ENCODE data around the gene SPON1.

The SPON1 gene

GRCh38 chr11:14228356-14228755 lies 265.8 kb downstream of the SPON1 start:
- Histone ChIP-seq H3K27me3 (ENCODE audit: control insufficient read depth in 1 of 2, insufficient read depth in 1 of 2, low read length in 2 of 2) (peaks cover 5 to 33% of the 10 kb centered on the region in 2 experiments), H3K27ac (ENCODE audit: low read length, poor library complexity, severe bottlenecking) (no peak overlapping the region), H2AFZ (ENCODE audit: low read depth, low read length) (no peak overlapping the region), H3K4ac (ENCODE audit: low read depth in 1 of 2, low read length in 2 of 2) (no peak overlapping the region), H2AK5ac (ENCODE audit: low read length, severe bottlenecking) (no peak overlapping the region), H4K91ac (ENCODE audit: low read length) (no peak overlapping the region), H3K4me3 (ENCODE audit: insufficient read depth in 1 of 2, low read depth in 1 of 2, low read length in 2 of 2) (no peak overlapping the region), H3K14ac (ENCODE audit: low read length in 2 of 2) (no peak overlapping the region), H4K8ac (ENCODE audit: low read length) (no peak overlapping the region), H3K23ac (ENCODE audit: low read length in 2 of 2) (no peak overlapping the region), H2BK15ac (ENCODE audit: low read depth, poor library complexity, severe bottlenecking) (no peak overlapping the region), H3K9me3 (ENCODE audit: control insufficient read depth, low read length) (peaks cover 6% of the 10 kb centered on the region), H3K18ac (ENCODE audit: low read depth in 1 of 2, low read length in 2 of 2) (no peak overlapping the region), H3K4me1 (ENCODE audit: control insufficient read depth, insufficient read depth, low read depth, low read length) (no peaks in the 10 kb centered on the region), H2BK5ac (ENCODE audit: low read depth, low read length, poor library complexity, severe bottlenecking) (no peak overlapping the region), H2BK120ac (ENCODE audit: low read depth, low read length) (no peak overlapping the region), H3K79me1 (replicated peaks; ENCODE audit: low read length, poor library complexity, severe bottlenecking) (no peaks in the 10 kb centered on the region), H3K9ac (ENCODE audit: low read length) (no peak overlapping the region), H3K36me3 (ENCODE audit: control insufficient read depth in 1 of 2, insufficient read depth in 2 of 2, low read depth in 1 of 2, low read length in 2 of 2) (no peaks in the 10 kb centered on the region), H3K4me2 (ENCODE audit: low read length, poor library complexity, severe bottlenecking) (no peak overlapping the region), H2BK12ac (ENCODE audit: low read length in 2 of 2) (no peak overlapping the region)
- DNase-seq, result no peak
- WGBS, result 89% methylated on average over 2 of the region's 2 CpGs

GRCh38 chr11:14229472-14229871 lies 266.9 kb downstream of the SPON1 start:
- WGBS, result 71% methylated on average over 11 of the region's 11 CpGs
- H3K18ac ChIP-seq (ENCODE audit: low read depth in 1 of 2, low read length in 2 of 2), result no peak overlapping the region

GRCh38 chr11:14230407-14230806 lies 267.9 kb downstream of the SPON1 start:
- no peak overlapping the region for H2AFZ ChIP-seq (ENCODE audit: low read depth, low read length)
- no peak overlapping the region for H3K9ac ChIP-seq (ENCODE audit: low read length)
- 79% methylated on average over 6 of the region's 6 CpGs for WGBS
- H2BK15ac ChIP-seq (ENCODE audit: low read depth, poor library complexity, severe bottlenecking), result no peak overlapping the region
- DNase-seq, result no peak
- no peak overlapping the region for H3K14ac ChIP-seq (ENCODE audit: low read length in 2 of 2)
- H3K79me1 ChIP-seq (replicated peaks; ENCODE audit: low read length, poor library complexity, severe bottlenecking), result no peaks in the 10 kb centered on the region
- no peak overlapping the region for H2BK5ac ChIP-seq (ENCODE audit: low read depth, low read length, poor library complexity, severe bottlenecking)
- no peaks in the 10 kb centered on the region for H3K36me3 ChIP-seq (ENCODE audit: control insufficient read depth in 1 of 2, insufficient read depth in 2 of 2, low read depth in 1 of 2, low read length in 2 of 2)
- H3K23ac ChIP-seq (ENCODE audit: low read length in 2 of 2), result no peak overlapping the region
- H2BK12ac ChIP-seq (ENCODE audit: low read length in 2 of 2), result no peak overlapping the region
- no peak overlapping the region for H2AK5ac ChIP-seq (ENCODE audit: low read length, severe bottlenecking)
- no peaks in the 10 kb centered on the region for H3K4me1 ChIP-seq (ENCODE audit: control insufficient read depth, insufficient read depth, low read depth, low read length)
- H3K4me2 ChIP-seq (ENCODE audit: low read length, poor library complexity, severe bottlenecking), result no peak overlapping the region
- H4K8ac ChIP-seq (ENCODE audit: low read length), result no peak overlapping the region
- H3K18ac ChIP-seq (ENCODE audit: low read depth in 1 of 2, low read length in 2 of 2), result no peak overlapping the region
- H3K4ac ChIP-seq (ENCODE audit: low read depth in 1 of 2, low read length in 2 of 2), result no peak overlapping the region
- H3K27me3 ChIP-seq (ENCODE audit: control insufficient read depth in 1 of 2, insufficient read depth in 1 of 2, low read length in 2 of 2), result peaks cover 5 to 23% of the 10 kb centered on the region in 2 experiments
- H3K27ac ChIP-seq (ENCODE audit: low read length, poor library complexity, severe bottlenecking), result no peak overlapping the region
- no peak overlapping the region for H4K91ac ChIP-seq (ENCODE audit: low read length)
- no peak overlapping the region for H2BK120ac ChIP-seq (ENCODE audit: low read depth, low read length)
- H3K9me3 ChIP-seq (ENCODE audit: control insufficient read depth, low read length), result peaks cover 6% of the 10 kb centered on the region
- H3K4me3 ChIP-seq (ENCODE audit: insufficient read depth in 1 of 2, low read depth in 1 of 2, low read length in 2 of 2), result no peak overlapping the region

More at GRCh38 chr11:14229472-14229871, 266.9 kb downstream of the SPON1 start:
- H3K79me1 ChIP-seq (replicated peaks; ENCODE audit: low read length, poor library complexity, severe bottlenecking), result no peaks in the 10 kb centered on the region
- no peak overlapping the region for H2BK5ac ChIP-seq (ENCODE audit: low read depth, low read length, poor library complexity, severe bottlenecking)
- no peak overlapping the region for H2BK15ac ChIP-seq (ENCODE audit: low read depth, poor library complexity, severe bottlenecking)
- peaks cover 5 to 26% of the 10 kb centered on the region in 2 experiments for H3K27me3 ChIP-seq (ENCODE audit: control insufficient read depth in 1 of 2, insufficient read depth in 1 of 2, low read length in 2 of 2)
- no peak for DNase-seq
- H3K4me2 ChIP-seq (ENCODE audit: low read length, poor library complexity, severe bottlenecking), result no peak overlapping the region
- H3K9ac ChIP-seq (ENCODE audit: low read length), result no peak overlapping the region
- H4K91ac ChIP-seq (ENCODE audit: low read length), result no peak overlapping the region
- no peak overlapping the region for H3K14ac ChIP-seq (ENCODE audit: low read length in 2 of 2)
- H2AFZ ChIP-seq (ENCODE audit: low read depth, low read length), result no peak overlapping the region
- H3K23ac ChIP-seq (ENCODE audit: low read length in 2 of 2), result no peak overlapping the region
- H3K36me3 ChIP-seq (ENCODE audit: control insufficient read depth in 1 of 2, insufficient read depth in 2 of 2, low read depth in 1 of 2, low read length in 2 of 2), result no peaks in the 10 kb centered on the region
- H3K4me3 ChIP-seq (ENCODE audit: insufficient read depth in 1 of 2, low read depth in 1 of 2, low read length in 2 of 2), result no peak overlapping the region
- no peak overlapping the region for H2BK12ac ChIP-seq (ENCODE audit: low read length in 2 of 2)
- no peak overlapping the region for H2BK120ac ChIP-seq (ENCODE audit: low read depth, low read length)
- H3K4ac ChIP-seq (ENCODE audit: low read depth in 1 of 2, low read length in 2 of 2), result no peak overlapping the region
- peaks cover 6% of the 10 kb centered on the region for H3K9me3 ChIP-seq (ENCODE audit: control insufficient read depth, low read length)
- no peak overlapping the region for H3K27ac ChIP-seq (ENCODE audit: low read length, poor library complexity, severe bottlenecking)
- no peaks in the 10 kb centered on the region for H3K4me1 ChIP-seq (ENCODE audit: control insufficient read depth, insufficient read depth, low read depth, low read length)
- H2AK5ac ChIP-seq (ENCODE audit: low read length, severe bottlenecking), result no peak overlapping the region
- H4K8ac ChIP-seq (ENCODE audit: low read length), result no peak overlapping the region

- H3K4me2 ChIP-seq (ENCODE audit: low read length, poor library complexity, severe bottlenecking), result no peak overlapping the region
- H2BK5ac ChIP-seq (ENCODE audit: low read depth, low read length, poor library complexity, severe bottlenecking), result no peak overlapping the region
- no peaks in the 10 kb centered on the region for H3K79me1 ChIP-seq (replicated peaks; ENCODE audit: low read length, poor library complexity, severe bottlenecking)
- no peak overlapping the region for H3K4ac ChIP-seq (ENCODE audit: low read depth in 1 of 2, low read length in 2 of 2)
- no peak overlapping the region for H3K27ac ChIP-seq (ENCODE audit: low read length, poor library complexity, severe bottlenecking)
- no peak overlapping the region for H2BK15ac ChIP-seq (ENCODE audit: low read depth, poor library complexity, severe bottlenecking)
- no peak overlapping the region for H3K18ac ChIP-seq (ENCODE audit: low read depth in 1 of 2, low read length in 2 of 2)
- H3K14ac ChIP-seq (ENCODE audit: low read length in 2 of 2), result no peak overlapping the region
- H3K23ac ChIP-seq (ENCODE audit: low read length in 2 of 2), result no peak overlapping the region
- H3K4me3 ChIP-seq (ENCODE audit: insufficient read depth in 1 of 2, low read depth in 1 of 2, low read length in 2 of 2), result no peak overlapping the region
- no peak overlapping the region for H4K8ac ChIP-seq (ENCODE audit: low read length)
- no peak for DNase-seq
- H2AFZ ChIP-seq (ENCODE audit: low read depth, low read length), result no peak overlapping the region
- no peak overlapping the region for H2BK12ac ChIP-seq (ENCODE audit: low read length in 2 of 2)
- H3K9ac ChIP-seq (ENCODE audit: low read length), result no peak overlapping the region
- H3K4me1 ChIP-seq (ENCODE audit: control insufficient read depth, insufficient read depth, low read depth, low read length), result no peaks in the 10 kb centered on the region
- no peaks in the 10 kb centered on the region for H3K9me3 ChIP-seq (ENCODE audit: control insufficient read depth, low read length)
- H3K36me3 ChIP-seq (ENCODE audit: control insufficient read depth in 1 of 2, insufficient read depth in 2 of 2, low read depth in 1 of 2, low read length in 2 of 2), result no peaks in the 10 kb centered on the region
- WGBS, result 36% methylated on average over 4 of the region's 6 CpGs
- H3K27me3 ChIP-seq (ENCODE audit: control insufficient read depth in 1 of 2, insufficient read depth in 1 of 2, low read length in 2 of 2), result peaks cover 9 to 39% of the 10 kb centered on the region in 2 experiments
- H2BK120ac ChIP-seq (ENCODE audit: low read depth, low read length), result no peak overlapping the region
- no peak overlapping the region for H2AK5ac ChIP-seq (ENCODE audit: low read length, severe bottlenecking)
- H4K91ac ChIP-seq (ENCODE audit: low read length), result no peak overlapping the region
These were observed 270.1 kb downstream of the SPON1 start for GRCh38 chr11:14232652-14233051.
